PC-9 (cell line): Measurements from ENCODE around the gene ANKS6.

ENCODE experiments used
- EZH2 ChIP-seq: fragments of 200-600 bp; sonication (generic); IDR thresholded peaks from 2 replicates; pipeline ENCODE4 v1.8.0; 2017; ENCODE audit warnings: antibody characterized with exemption, low read depth
- TF ChIP-seq, protein P1 (sequence below): fragments of 200-600 bp; sonication (generic); conservative IDR thresholded peaks from 2 replicates; pipeline ENCODE4 v1.6.1; 2017; ENCODE audit warnings: mixed run types, antibody characterized with exemption, mild to moderate bottlenecking, moderate library complexity

- TF ChIP-seq, protein P1, sequence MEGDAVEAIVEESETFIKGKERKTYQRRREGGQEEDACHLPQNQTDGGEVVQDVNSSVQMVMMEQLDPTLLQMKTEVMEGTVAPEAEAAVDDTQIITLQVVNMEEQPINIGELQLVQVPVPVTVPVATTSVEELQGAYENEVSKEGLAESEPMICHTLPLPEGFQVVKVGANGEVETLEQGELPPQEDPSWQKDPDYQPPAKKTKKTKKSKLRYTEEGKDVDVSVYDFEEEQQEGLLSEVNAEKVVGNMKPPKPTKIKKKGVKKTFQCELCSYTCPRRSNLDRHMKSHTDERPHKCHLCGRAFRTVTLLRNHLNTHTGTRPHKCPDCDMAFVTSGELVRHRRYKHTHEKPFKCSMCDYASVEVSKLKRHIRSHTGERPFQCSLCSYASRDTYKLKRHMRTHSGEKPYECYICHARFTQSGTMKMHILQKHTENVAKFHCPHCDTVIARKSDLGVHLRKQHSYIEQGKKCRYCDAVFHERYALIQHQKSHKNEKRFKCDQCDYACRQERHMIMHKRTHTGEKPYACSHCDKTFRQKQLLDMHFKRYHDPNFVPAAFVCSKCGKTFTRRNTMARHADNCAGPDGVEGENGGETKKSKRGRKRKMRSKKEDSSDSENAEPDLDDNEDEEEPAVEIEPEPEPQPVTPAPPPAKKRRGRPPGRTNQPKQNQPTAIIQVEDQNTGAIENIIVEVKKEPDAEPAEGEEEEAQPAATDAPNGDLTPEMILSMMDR, result no peak
- TF ChIP-seq EZH2, result no peak
These were observed 5.2 kb upstream of the ANKS6 start for GRCh38 chr9:98801561-98801960.
